Tibial artery (tissue), 4 donors: ENCODE results near the gene TEAD1.

Source experiments
- DNase-seq, 2 donors: peaks; one replicate each; pipeline ENCODE4 v3.0.0-alpha.2; 2019
- H3K27ac ChIP-seq, 2 donors: fragments of 200-600 bp; sonication (generic) in 1 of 2; 1 replicate in 1 of 2; 2 replicates in 1 of 2; pipeline ENCODE4 v1.5.1; 2018 to 2019; ENCODE audit warnings: mild to moderate bottlenecking in 1 of 2
- H3K27me3 ChIP-seq, 2 donors: fragments of 200-600 bp; sonication (generic) in 1 of 2; one replicate each; pipeline versions ENCODE4 v1.5.1 to v1.6.0; 2016 to 2019
- H3K36me3 ChIP-seq, 3 donors: fragments of 200-600 bp; sonication (generic) in 2 of 3; one replicate each; pipeline ENCODE4 v1.5.1; 2016 to 2019; ENCODE audit warnings: mild to moderate bottlenecking in 2 of 3
- H3K4me1 ChIP-seq, 4 donors: fragments of 200-600 bp; sonication (generic) in 2 of 4; 1 replicate in 3 of 4; 2 replicates in 1 of 4; pipeline ENCODE4 v1.5.1; 2016 to 2019
- H3K4me3 ChIP-seq, 2 donors: fragments of 200-600 bp; sonication (generic) in 1 of 2; 1 replicate in 1 of 2; 2 replicates in 1 of 2; pipeline ENCODE4 v1.5.1; 2018 to 2019; ENCODE audit warnings: mild to moderate bottlenecking in 2 of 2
- H3K9me3 ChIP-seq, 3 donors: fragments of 200-600 bp; sonication (generic) in 1 of 3; one replicate each; pipeline ENCODE4 v1.5.1; 2016 to 2019
- intact Hi-C: fragments of 100-400 bp; cut with DNase I; formaldehyde crosslinking; loops from one replicate; pipeline ENCODE4 v1.15.0; 2023; ENCODE audit warnings: low total_unique reads
- TF ChIP-seq, protein P1 (sequence below), 2 experiments: fragments of 200-600 bp in 1 of 2; fragments of 450-650 bp in 1 of 2; IDR thresholded peaks; one replicate each; pipeline ENCODE4 v1.5.1; 2017 to 2019; ENCODE audit warnings: antibody characterized with exemption in 2 of 2, mild to moderate bottlenecking in 1 of 2, moderate library complexity in 1 of 2

TEAD1 gene

DNA sequence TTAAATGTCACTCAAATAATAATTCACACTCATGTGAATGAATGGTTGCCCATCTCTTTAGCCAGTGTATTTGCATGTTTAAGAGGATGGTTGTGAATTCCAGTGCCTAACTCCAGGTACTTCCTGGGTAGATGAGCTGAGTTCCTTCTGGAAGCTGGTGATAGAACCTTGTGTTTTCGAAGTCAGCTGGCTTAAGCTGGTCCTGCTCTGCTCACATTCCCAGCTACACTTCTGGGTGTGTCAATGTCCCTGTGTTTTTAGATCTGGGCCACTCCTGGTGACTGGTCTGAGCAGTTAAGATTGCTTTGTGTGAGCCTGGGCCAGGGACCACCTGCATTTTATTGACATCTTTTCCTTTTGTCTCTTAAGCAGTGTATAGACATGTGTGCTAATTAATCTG, 10.6 kb downstream of the TEAD1 start:
- H3K27me3 ChIP-seq = no peaks in the 10 kb centered on the region
- no peak overlapping the region for H3K4me3 ChIP-seq
- H3K27ac ChIP-seq = no peak overlapping the region
- H3K36me3 ChIP-seq = no peaks in the 10 kb centered on the region
- peaks cover 0 to 55% (median 26%) of the 10 kb centered on the region in 4 donors for H3K4me1 ChIP-seq
- H3K9me3 ChIP-seq = no peaks in the 10 kb centered on the region
- DNase-seq = no peak
- TF ChIP-seq, protein P1, sequence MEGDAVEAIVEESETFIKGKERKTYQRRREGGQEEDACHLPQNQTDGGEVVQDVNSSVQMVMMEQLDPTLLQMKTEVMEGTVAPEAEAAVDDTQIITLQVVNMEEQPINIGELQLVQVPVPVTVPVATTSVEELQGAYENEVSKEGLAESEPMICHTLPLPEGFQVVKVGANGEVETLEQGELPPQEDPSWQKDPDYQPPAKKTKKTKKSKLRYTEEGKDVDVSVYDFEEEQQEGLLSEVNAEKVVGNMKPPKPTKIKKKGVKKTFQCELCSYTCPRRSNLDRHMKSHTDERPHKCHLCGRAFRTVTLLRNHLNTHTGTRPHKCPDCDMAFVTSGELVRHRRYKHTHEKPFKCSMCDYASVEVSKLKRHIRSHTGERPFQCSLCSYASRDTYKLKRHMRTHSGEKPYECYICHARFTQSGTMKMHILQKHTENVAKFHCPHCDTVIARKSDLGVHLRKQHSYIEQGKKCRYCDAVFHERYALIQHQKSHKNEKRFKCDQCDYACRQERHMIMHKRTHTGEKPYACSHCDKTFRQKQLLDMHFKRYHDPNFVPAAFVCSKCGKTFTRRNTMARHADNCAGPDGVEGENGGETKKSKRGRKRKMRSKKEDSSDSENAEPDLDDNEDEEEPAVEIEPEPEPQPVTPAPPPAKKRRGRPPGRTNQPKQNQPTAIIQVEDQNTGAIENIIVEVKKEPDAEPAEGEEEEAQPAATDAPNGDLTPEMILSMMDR (IDR thresholded peaks at IDR 0.05) = no peak
- intact Hi-C loops = loop anchor here (10.0 kb wide), 1 partner anchor 130 kb away; no protein-coding TSS in a partner anchor

DNA sequence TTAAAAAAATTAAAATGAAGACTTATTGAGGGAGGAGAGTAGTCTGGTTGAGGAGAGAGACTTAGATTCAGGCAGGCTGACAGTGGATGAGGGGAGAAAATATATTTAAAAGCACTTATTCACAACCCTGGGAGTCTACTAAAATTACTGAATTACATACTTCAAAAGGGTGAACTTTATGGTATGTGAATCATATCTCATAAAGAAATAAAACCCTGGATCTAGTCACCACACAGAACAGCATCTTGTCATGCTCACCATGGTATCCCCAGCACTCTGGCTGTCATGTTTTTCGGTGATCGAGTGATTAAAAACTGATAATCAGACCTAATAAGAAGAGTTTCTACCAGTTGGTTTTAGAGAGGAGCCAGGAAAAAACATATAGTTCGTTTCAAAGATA, 11.0 kb downstream of the TEAD1 start:
- no peak overlapping the region for H3K4me3 ChIP-seq
- peaks cover 0 to 50% (median 26%) of the 10 kb centered on the region in 4 donors for H3K4me1 ChIP-seq
- TF ChIP-seq, protein P1 (IDR thresholded peaks at IDR 0.05) = no peak
- H3K27ac ChIP-seq = no peak overlapping the region
- no peak for DNase-seq
- no peaks in the 10 kb centered on the region for H3K9me3 ChIP-seq
- H3K27me3 ChIP-seq = no peaks in the 10 kb centered on the region
- intact Hi-C loops = loop anchor here (10.0 kb wide), 1 partner anchor 130 kb away; no protein-coding TSS in a partner anchor
- H3K36me3 ChIP-seq = no peaks in the 10 kb centered on the region

DNA sequence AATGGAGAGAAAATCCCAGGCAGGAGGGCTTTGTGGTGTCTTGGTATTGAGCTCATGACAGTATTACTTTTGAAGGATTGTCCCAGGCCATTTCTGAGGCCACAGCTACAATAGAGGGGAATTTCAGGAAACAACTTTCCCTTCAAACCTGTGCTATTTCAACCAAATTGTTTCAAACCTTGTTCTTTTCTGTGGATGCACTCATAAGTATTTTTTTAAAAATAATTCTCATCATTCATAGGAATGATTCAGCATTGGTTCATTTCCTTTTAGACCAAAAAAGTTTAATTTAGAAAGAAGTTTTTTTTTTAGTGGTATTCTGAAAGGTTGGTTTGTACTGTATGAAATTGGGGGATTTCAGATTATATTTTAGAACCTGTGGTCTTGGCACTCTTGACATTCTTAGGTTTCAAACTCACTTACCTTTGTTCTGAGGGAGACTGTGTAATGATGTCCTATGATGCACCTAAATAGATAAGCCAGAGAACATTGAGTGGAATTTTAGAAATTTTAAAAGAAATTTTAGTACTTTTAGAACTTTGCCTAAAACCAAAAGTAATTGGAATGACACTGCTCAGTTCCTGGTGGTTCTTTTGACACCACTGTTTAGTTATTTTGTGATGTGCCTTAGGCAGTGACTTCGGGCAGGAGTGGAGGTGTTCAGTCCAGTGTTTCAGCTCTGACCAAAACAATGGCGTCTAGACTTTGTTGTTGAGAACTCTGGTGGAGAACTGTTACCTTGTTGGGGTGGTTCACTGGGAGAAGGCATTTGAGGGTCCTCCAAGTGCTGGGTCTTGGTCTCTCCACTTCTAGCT, 12.2 kb downstream of the TEAD1 start:
- H3K36me3 ChIP-seq = no peaks in the 10 kb centered on the region
- no peak overlapping the region for H3K4me3 ChIP-seq
- intact Hi-C loops = loop anchor here (10.0 kb wide), 1 partner anchor 128 kb away; no protein-coding TSS in a partner anchor
- TF ChIP-seq, protein P1 (IDR thresholded peaks at IDR 0.05) = no peak
- H3K9me3 ChIP-seq = no peaks in the 10 kb centered on the region
- no peak for DNase-seq
- H3K27ac ChIP-seq = peak overlapping the region; percentile 5 to 34
- H3K27me3 ChIP-seq = no peaks in the 10 kb centered on the region
- peaks cover 0 to 45% (median 21%) of the 10 kb centered on the region in 4 donors for H3K4me1 ChIP-seq

DNA sequence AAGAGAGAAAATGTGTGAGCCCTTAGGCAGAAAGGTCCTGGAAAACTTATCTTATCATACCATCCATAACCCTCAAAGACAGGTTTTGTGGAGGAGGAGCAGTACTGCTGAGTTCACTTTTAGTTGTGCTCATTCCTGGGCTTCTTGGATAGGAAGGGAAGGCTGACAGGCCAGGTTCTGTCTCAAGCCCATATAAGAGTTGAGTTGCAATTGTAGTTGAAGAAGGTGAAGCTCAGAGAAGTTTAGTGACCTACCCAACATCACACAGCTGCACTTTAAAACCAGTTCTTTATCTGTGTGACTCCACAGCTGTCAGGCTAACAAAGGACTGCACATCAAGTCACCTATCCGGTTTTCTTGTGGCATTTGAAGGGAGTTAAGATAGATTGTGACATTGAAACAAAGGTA, 13.0 kb downstream of the TEAD1 start:
- Histone ChIP-seq H3K36me3 (no peaks in the 10 kb centered on the region), H3K4me3 (no peak overlapping the region), H3K4me1 (peaks cover under 1 to 53% (median 28%) of the 10 kb centered on the region in 4 donors), H3K27me3 (no peaks in the 10 kb centered on the region), H3K27ac (peak overlapping the region in 1 of 2 donors; percentile 34), H3K9me3 (no peaks in the 10 kb centered on the region)
- intact Hi-C loops = loop anchor here (10.0 kb wide), 1 partner anchor 128 kb away; no protein-coding TSS in a partner anchor
- TF ChIP-seq, protein P1 (IDR thresholded peaks at IDR 0.05) = no peak
- no peak for DNase-seq

DNA sequence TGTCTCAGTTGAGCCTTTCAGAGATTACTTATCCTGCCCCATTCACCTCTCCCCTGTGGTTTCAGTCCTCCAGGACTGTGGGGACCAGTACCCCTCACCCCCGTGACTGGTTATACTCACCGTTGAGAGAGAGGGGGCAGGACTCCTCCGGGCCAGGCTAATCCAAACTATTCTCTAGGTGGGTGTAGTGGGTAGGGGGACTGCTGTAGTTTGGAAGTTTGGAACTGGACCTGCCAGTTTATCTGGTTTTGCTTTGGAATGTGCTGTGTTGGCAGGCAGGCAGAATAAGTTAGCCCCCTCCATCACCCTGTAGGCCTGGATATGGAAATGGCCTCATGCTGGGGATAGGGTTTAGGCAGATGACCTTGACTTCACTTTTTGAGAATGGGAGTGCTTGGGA, 13.5 kb downstream of the TEAD1 start:
- Histone ChIP-seq H3K4me3 (no peak overlapping the region), H3K9me3 (no peaks in the 10 kb centered on the region), H3K27me3 (no peaks in the 10 kb centered on the region), H3K4me1 (peaks cover 5 to 57% (median 31%) of the 10 kb centered on the region in 4 donors), H3K36me3 (no peaks in the 10 kb centered on the region), H3K27ac (no peak overlapping the region)
- intact Hi-C loops = loop anchor here (10.0 kb wide), 1 partner anchor 127 kb away; no protein-coding TSS in a partner anchor
- TF ChIP-seq, protein P1 (IDR thresholded peaks at IDR 0.05) = no peak
- DNase-seq = no peak
